Measurements from ENCODE around the gene TCL1B. TPM values are rescaled to one million over a fixed set of nuclear protein-coding genes. Genes with fewer than 3 reads are reported as not detected.

The TCL1B gene
- total RNA-seq, 1 experiment from 2014 or later = not detected

GRCh38 chr14:95713596-95714371 is 27.6 kb downstream of the TCL1B start, which contains the start of gene TCL1A:
Gene TCL1A, minus strand, starts transcription at chr14:95714125. Its CDS starts 59 bp downstream, at chr14:95714066.
- Mint-ChIP-seq H3K4me1 (ENCODE audit: low read depth, unreplicated experiment) (no peaks in the 10 kb centered on the region), H3K27ac (ENCODE audit: unreplicated experiment) (no peak within 1 kb of the TSS), H3K36me3 (ENCODE audit: insufficient read depth, unreplicated experiment) (no peaks in the 10 kb centered on the region), H3K4me3 (ENCODE audit: unreplicated experiment) (no peak within 1 kb of the TSS), H3K27me3 (ENCODE audit: insufficient read depth, unreplicated experiment) (peaks cover 21% of the 10 kb centered on the region), H3K9me3 (ENCODE audit: unreplicated experiment) (no peaks in the 10 kb centered on the region)
- no peaks in the 10 kb centered on the region for H3K9me3 ChIP-seq
- no peaks in the 10 kb centered on the region for H3K36me3 ChIP-seq (ENCODE audit: control insufficient read depth, insufficient read depth, low read length)
- DNase-seq = no peak
- intact Hi-C loops (cut with micrococcal nuclease; ENCODE audit: unreplicated experiment) = no loop called here
- no peaks in the 10 kb centered on the region for H3K4me1 ChIP-seq
- no peak for TF ChIP-seq CTCF (IDR thresholded peaks at IDR 0.05; ENCODE audit: insufficient read depth in 1 of 2, low read depth in 1 of 2, low read length in 1 of 2, severe bottlenecking in 1 of 2, unreplicated experiment in 1 of 2)
- ChIA-PET CTCF (no interaction called here), POLR2A (no interaction called here)
- no TSS peak for BruUV-seq (replicated peaks)
- H3K4me3 ChIP-seq (ENCODE audit: low read depth, low read length) = no peak within 1 kb of the TSS
- H3K27me3 ChIP-seq (replicated peaks; ENCODE audit: control insufficient read depth, insufficient read depth, low read length) = no peaks in the 10 kb centered on the region

GRCh38 chr14:95722525-95723190 is 36.4 kb downstream of the TCL1B start:
- POLR2A ChIA-PET = no interaction called here
- no peak for DNase-seq
- Mint-ChIP-seq H3K4me1 (ENCODE audit: low read depth, unreplicated experiment) (no peaks in the 10 kb centered on the region), H3K27me3 (ENCODE audit: insufficient read depth, unreplicated experiment) (peaks cover 27% of the 10 kb centered on the region), H3K27ac (ENCODE audit: unreplicated experiment) (no peak overlapping the region), H3K4me3 (ENCODE audit: unreplicated experiment) (no peak overlapping the region), H3K36me3 (ENCODE audit: insufficient read depth, unreplicated experiment) (no peaks in the 10 kb centered on the region), H3K9me3 (ENCODE audit: unreplicated experiment) (peaks cover 9% of the 10 kb centered on the region)
- intact Hi-C loops (cut with micrococcal nuclease; ENCODE audit: unreplicated experiment) = no loop called here
- no TSS peak for BruUV-seq (replicated peaks)
- no peak for TF ChIP-seq CTCF (IDR thresholded peaks at IDR 0.05; ENCODE audit: insufficient read depth in 1 of 2, low read depth in 1 of 2, low read length in 1 of 2, severe bottlenecking in 1 of 2, unreplicated experiment in 1 of 2)
- CTCF ChIA-PET = no interaction called here
- H3K4me1 ChIP-seq = no peaks in the 10 kb centered on the region
- H3K36me3 ChIP-seq (ENCODE audit: control insufficient read depth, insufficient read depth, low read length) = no peaks in the 10 kb centered on the region
- no peaks in the 10 kb centered on the region for H3K27me3 ChIP-seq (replicated peaks; ENCODE audit: control insufficient read depth, insufficient read depth, low read length)
- no peaks in the 10 kb centered on the region for H3K9me3 ChIP-seq
- no peak overlapping the region for H3K4me3 ChIP-seq (ENCODE audit: low read depth, low read length)

- TF ChIP-seq CTCF (IDR thresholded peaks at IDR 0.05; ENCODE audit: insufficient read depth in 1 of 2, low read depth in 1 of 2, low read length in 1 of 2, severe bottlenecking in 1 of 2, unreplicated experiment in 1 of 2) = no peak
- Histone ChIP-seq H3K4me1 (no peaks in the 10 kb centered on the region), H3K4me3 (ENCODE audit: low read depth, low read length) (no peak overlapping the region), H3K27me3 (replicated peaks; ENCODE audit: control insufficient read depth, insufficient read depth, low read length) (no peaks in the 10 kb centered on the region), H3K9me3 (no peaks in the 10 kb centered on the region), H3K36me3 (ENCODE audit: control insufficient read depth, insufficient read depth, low read length) (no peaks in the 10 kb centered on the region)
- BruUV-seq (replicated peaks) = no TSS peak
- H3K4me3 Mint-ChIP-seq (ENCODE audit: unreplicated experiment) = no peak overlapping the region
- no peaks in the 10 kb centered on the region for H3K36me3 Mint-ChIP-seq (ENCODE audit: insufficient read depth, unreplicated experiment)
- no peak for DNase-seq
- intact Hi-C loops (cut with micrococcal nuclease; ENCODE audit: unreplicated experiment) = no loop called here
- no peaks in the 10 kb centered on the region for H3K4me1 Mint-ChIP-seq (ENCODE audit: low read depth, unreplicated experiment)
- H3K27ac Mint-ChIP-seq (ENCODE audit: unreplicated experiment) = no peak overlapping the region
- peaks cover 25% of the 10 kb centered on the region for H3K27me3 Mint-ChIP-seq (ENCODE audit: insufficient read depth, unreplicated experiment)
- CTCF ChIA-PET = no interaction called here
- POLR2A ChIA-PET = no interaction called here
- peaks cover 9% of the 10 kb centered on the region for H3K9me3 Mint-ChIP-seq (ENCODE audit: unreplicated experiment)
Measured at GRCh38 chr14:95725685-95726336, 39.6 kb downstream of the TCL1B start.
